ENCODE results near the gene DIP2B.
"Not testable (repeated sequence)": the region's sequence is repeated elsewhere in the genome, so short reads cannot be mapped to it uniquely, and the experiment has no call there.

The DIP2B gene

GRCh38 chr12:50742776-50743175 lies 238.0 kb downstream of the DIP2B start:
- no peak for DNase-seq

- peak; percentile 5 for DNase-seq
Measured at GRCh38 chr12:50745861-50746260, 241.1 kb downstream of the DIP2B start.

- DNase-seq = no peak
Measured at GRCh38 chr12:50746431-50746830, 241.6 kb downstream of the DIP2B start.

- DNase-seq = no peak
Measured at GRCh38 chr12:50747817-50748216, 243.0 kb downstream of the DIP2B start.

- no peak for DNase-seq
Measured at GRCh38 chr12:50749459-50749882, 244.7 kb downstream of the DIP2B start.

- DNase-seq = no peak
Measured at GRCh38 chr12:50750366-50750765, 245.6 kb downstream of the DIP2B start.

- no peak for DNase-seq
Measured at GRCh38 chr12:50751948-50752721, 247.3 kb downstream of the DIP2B start.

- DNase-seq = peak; percentile 34
Measured at GRCh38 chr12:50753232-50753769, 248.5 kb downstream of the DIP2B start.

GRCh38 chr12:50763639-50764285 lies 259.0 kb downstream of the DIP2B start, which contains the start of gene ATF1:
ATF1 (plus strand) TSS chr12:50764101; CDS start chr12:50780146, 16,045 bp downstream.
- DNase-seq = peak; percentile 89

GRCh38 chr12:50764286-50765094 lies 259.7 kb downstream of the DIP2B start:
- DNase-seq = peak; percentile 44

- peak; percentile 47 for DNase-seq
Measured at GRCh38 chr12:50765095-50765911, 260.5 kb downstream of the DIP2B start.

GRCh38 chr12:50768391-50768790 lies 263.6 kb downstream of the DIP2B start:
- DNase-seq = no peak

GRCh38 chr12:50768813-50769212 lies 264.0 kb downstream of the DIP2B start:
- DNase-seq = not testable (repeated sequence)

- no peak for DNase-seq
Measured at GRCh38 chr12:50771409-50771808, 266.6 kb downstream of the DIP2B start.

GRCh38 chr12:50772470-50772869 lies 267.7 kb downstream of the DIP2B start:
- DNase-seq = no peak

GRCh38 chr12:50772877-50773276 lies 268.1 kb downstream of the DIP2B start:
- DNase-seq = no peak

- DNase-seq = no peak
Measured at GRCh38 chr12:50775251-50775650, 270.5 kb downstream of the DIP2B start.

GRCh38 chr12:50776749-50777728 lies 272.3 kb downstream of the DIP2B start:
- DNase-seq = no peak

- DNase-seq = no peak
Measured at GRCh38 chr12:50778663-50779590, 274.1 kb downstream of the DIP2B start.

GRCh38 chr12:50780013-50780412 lies 275.2 kb downstream of the DIP2B start:
- DNase-seq = no peak

Measured in MV-4-11 (cell line).